DMS79 treated with DMSO at 0.1 percent for 48 hours (cell line): Measurements from ENCODE around the gene MED27.

ENCODE experiments used
- DNase-seq: peaks from one replicate; lab custom pipeline; 2025; lab: John Stamatoyannopoulos, UW

MED27 gene

GRCh38 chr9:132079391-132080091 lies at the start of gene MED27:
Gene MED27 (minus strand): TSS chr9:132079867. CDS start chr9:132079844, 23 bp downstream.
- DNase-seq: peak; percentile 91

- no peak for DNase-seq
Measured at GRCh38 chr9:132127888-132128534, 48.3 kb upstream of the MED27 start.

- no peak for DNase-seq
Measured at GRCh38 chr9:132126680-132127236, 47.1 kb upstream of the MED27 start.

GRCh38 chr9:132125944-132126679 lies 46.4 kb upstream of the MED27 start:
- no peak for DNase-seq

- no peak for DNase-seq
Measured at GRCh38 chr9:132125361-132125760, 45.7 kb upstream of the MED27 start.

- DNase-seq: no peak
Measured at GRCh38 chr9:132124800-132125199, 45.1 kb upstream of the MED27 start.

- DNase-seq: no peak
Measured at GRCh38 chr9:132121021-132121420, 41.4 kb upstream of the MED27 start.

- no peak for DNase-seq
Measured at GRCh38 chr9:132117694-132118093, 38.0 kb upstream of the MED27 start.

GRCh38 chr9:132116583-132116982 lies 36.9 kb upstream of the MED27 start:
- no peak for DNase-seq

GRCh38 chr9:132114102-132114707 lies 34.5 kb upstream of the MED27 start:
- DNase-seq: no peak

GRCh38 chr9:132109291-132109690 lies 29.6 kb upstream of the MED27 start:
- DNase-seq: no peak

GRCh38 chr9:132108728-132109127 lies 29.1 kb upstream of the MED27 start:
- DNase-seq: no peak

GRCh38 chr9:132099741-132100407 lies 20.2 kb upstream of the MED27 start:
- DNase-seq: no peak

GRCh38 chr9:132099167-132099566 lies 19.5 kb upstream of the MED27 start:
- DNase-seq: no peak

GRCh38 chr9:132094314-132094791 lies 14.7 kb upstream of the MED27 start:
- DNase-seq: no peak

- no peak for DNase-seq
Measured at GRCh38 chr9:132090771-132091170, 11.1 kb upstream of the MED27 start.

- DNase-seq: no peak
Measured at GRCh38 chr9:132087438-132088030, 7.9 kb upstream of the MED27 start.

- DNase-seq: no peak
Measured at GRCh38 chr9:132082188-132082587, 2.5 kb upstream of the MED27 start.

GRCh38 chr9:132078699-132079356 lies 839 bp downstream of the MED27 start:
- no peak for DNase-seq

- DNase-seq: peak; percentile 58
Measured at GRCh38 chr9:132077881-132078698, 1.6 kb downstream of the MED27 start.
